Fibroblast of skin of right quadriceps (primary cell): ENCODE data around the gene SPATA31E1.
A peak's percentile ranks its signal among the peaks of the same experiment; 100 is the strongest.
"Not testable (repeated sequence)": the region's sequence is repeated elsewhere in the genome, so short reads cannot be mapped to it uniquely, and the experiment has no call there.

Experiments
- DNase-seq: peaks from one replicate; pipeline ENCODE4 v3.0.0-alpha.2; 2013

Gene SPATA31E1

DNA sequence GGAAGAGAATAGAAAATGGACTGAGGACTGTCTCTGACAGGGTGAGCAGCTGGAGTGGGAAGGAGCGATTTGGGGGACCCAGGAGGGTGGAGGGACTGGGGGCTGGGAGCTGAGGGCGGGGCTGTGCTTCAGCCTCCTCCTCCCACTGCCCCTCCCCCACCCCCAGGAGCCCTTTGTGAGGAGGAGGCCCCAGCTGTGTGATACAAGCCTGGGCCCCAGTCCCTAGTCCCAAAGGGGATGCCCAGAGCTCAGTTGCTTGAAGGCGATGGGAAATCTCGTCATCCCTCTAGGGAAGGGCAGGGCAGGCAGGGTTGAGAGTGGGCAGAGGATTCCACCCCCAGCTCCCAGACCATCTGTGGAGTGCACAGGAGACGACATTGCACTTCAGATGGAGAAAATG, at the start of gene SPATA31E1:
TSS of gene SPATA31E1 (plus strand) at position 251 of the 400 bp plus-strand sequence. CDS start at position 266, 15 bp downstream.
- DNase-seq, result no peak

DNA sequence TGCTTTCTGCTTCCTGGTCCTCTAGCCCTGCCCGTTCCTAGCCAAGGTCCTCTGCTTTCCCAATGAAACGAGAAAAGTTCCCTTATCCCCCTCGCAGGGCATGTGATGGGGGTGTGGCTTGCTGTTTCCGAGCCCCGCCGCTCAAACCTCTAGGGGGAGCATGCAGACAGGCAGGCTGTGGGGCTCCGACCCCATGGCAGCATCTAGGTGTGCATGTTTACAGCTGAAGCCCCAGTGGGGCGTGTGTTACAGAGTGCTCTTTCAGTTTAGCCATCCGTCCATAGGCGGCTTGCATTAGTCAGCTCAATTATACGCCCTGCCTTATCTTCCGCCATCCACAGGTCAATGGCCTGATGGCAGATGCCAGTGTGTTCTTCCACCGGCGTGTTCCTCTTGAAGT, 48.3 kb upstream of the SPATA31E1 start:
- no peak for DNase-seq

DNA sequence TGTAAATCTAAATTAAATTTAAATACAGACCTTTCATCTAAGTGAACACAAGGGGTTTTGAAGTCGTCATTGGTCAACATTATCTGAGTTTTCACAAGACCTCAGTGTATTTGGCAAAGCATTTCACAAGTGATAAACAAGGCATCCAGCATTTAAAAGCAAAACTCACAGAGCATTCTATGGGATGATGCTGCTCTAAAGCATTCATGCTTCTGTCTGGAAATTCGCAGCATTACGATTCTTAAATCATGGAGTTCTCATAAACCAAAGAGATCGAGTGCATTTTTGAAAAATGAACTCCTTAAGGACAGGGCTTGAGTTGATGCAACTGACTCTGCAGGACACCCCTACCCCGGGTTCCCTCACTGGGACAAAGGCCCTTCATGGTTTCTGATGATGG, 46.1 kb upstream of the SPATA31E1 start:
- DNase-seq, result no peak

DNA sequence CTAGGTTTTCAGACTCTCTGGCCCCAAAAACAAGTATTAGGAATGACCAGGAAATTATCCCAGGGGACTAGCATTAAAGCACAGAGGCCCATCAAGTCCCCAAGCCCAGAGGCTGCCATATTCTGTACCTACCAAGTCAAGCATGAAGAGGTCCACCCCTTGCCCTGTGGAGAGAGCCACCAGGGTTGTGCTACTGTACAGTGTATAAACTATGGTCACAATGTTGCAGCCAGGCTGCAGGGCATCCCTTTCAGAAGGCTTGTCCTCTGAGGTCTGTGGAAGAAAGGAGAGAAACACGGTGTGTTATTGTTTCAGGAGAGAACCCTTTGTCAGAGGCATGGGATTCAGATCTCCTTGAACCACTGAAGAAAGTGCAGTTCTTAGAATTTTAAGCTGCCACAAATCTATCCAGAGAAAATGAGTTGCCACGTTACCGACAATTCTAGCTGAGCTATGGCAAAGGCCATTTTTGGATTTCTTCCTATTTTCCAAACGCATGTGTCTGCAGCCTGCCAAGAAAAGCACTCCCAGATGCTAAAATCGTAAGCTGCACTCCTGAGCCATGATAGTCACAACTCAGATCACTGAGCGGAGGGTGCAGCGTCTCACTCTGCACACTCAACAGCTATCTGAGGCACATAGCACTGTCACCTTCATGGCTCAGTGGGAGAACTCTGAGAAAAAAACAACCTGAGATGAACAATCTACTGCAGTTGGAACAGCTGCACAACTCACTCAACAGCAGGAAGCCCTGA, 45.5 kb upstream of the SPATA31E1 start:
- DNase-seq, result peak; percentile 19

DNA sequence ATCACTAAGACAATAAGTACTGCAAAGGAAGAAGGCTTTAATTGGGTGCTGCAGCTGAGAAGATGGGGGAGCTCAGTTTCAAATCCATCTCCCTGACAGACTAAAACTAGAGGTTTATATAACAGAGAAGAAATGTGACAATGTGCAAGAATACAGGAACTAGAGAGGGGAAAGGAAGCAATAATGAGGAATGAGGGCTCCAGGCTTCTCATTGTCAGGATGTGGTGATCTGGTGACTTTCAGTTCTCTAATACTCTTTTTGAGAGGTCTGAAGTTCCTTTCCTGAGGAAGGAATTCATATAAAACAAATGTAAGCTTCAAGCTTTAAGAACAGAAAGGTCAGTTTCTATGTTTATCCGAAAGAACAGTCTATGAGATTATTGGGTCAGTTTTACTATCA, 42.5 kb upstream of the SPATA31E1 start:
- no peak for DNase-seq

DNA sequence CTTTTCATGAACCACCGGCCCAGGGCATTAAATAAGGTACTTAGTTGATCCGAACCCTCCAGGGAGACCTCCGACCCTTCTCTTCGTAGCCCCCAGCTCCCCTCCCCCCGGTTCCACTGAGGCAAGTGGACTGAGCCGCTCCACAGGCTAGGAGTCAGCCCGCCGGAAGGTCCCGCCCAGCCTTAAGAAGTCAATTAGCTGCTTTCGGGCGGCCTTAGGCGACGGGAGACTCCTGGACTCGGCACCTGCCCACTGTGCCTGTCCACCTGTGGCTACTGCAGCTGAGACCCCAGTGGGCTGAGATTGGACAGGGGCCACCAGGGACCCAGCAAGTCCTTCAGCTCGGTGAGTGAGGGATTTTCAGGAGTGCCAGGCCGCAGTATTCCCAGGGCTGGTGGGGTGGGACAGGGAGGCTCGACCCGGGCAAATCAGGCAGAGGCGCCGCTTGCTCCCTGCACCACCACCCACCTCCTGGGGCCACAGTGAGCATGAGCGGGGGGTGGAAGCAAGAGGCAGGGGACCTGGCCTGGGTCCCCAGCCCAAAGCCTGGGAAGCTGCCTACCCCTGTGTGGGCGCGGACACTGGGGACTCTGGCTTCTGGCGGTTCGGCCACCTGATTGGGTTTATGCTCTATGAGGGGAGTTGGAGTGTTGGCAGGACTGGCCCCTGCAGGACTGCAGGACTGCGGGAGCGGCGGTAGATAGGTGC, 39.6 kb upstream of the SPATA31E1 start:
- DNase-seq, result no peak

DNA sequence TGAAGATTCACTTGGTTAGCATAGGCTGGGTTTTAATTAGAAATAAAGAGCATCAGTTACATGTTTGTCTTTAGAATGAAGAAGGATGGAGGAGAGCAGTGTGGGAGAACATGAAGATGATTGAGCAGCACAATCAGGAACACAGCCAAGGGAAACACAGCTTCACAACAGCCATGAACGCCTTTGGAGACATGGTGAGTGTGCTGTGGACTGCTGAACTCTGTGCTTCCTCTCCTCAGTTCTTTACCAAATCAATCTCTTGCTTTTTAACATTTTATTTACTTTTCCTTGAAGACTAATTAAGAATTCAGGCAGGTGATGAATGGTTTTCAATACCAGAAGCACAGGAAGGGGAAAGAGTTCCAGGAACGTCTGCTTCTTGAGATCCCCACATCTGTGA, 38.2 kb upstream of the SPATA31E1 start:
- no peak for DNase-seq

DNA sequence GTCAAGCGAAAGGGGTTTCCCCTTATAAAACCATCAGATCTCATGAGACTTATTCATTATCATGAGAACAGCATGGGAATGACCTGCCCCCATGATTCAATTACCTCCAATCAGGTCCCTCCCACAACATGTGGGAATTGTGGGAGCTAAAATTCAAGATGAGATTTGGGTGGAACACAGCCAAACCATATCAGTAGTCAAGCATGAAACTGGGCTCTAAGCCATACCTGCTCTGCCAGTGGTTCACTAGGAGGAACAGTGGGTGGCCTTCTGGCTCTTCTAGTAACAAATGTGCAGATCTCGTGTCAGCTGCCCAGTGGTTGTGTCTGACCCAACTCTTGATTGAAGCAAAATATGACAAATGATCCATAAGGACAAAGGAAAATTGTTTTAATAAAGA, 34.9 kb upstream of the SPATA31E1 start:
- DNase-seq, result peak; percentile 22

DNA sequence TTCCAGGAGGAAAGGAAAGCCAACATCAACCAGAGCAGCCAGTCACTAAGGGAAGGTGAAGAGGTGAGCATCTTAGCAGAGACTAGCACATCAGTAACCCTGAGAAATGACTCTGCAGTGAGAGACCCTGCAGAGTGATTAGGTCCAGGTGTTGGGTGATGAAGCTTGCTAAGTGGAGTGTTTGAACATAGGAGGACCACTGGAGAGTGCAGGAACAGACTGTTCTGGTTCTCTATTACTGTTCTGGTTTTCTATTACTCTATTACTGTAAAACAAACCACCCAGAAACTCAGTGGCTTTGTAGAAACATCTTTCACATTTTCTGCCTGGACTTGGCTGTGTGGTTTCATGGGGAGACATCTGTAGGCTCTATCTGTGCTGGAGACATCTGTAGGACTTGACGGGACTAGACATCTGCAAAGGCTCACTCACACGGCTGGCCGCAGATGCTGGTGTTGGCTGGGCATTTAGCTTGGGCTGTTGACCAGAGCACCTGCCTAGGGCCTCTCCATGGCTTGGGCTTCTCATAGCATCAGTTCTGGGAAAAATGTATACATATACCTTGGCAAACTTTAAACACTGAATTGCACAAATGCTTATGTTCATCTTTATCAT, 33.4 kb upstream of the SPATA31E1 start:
- DNase-seq, result no peak

DNA sequence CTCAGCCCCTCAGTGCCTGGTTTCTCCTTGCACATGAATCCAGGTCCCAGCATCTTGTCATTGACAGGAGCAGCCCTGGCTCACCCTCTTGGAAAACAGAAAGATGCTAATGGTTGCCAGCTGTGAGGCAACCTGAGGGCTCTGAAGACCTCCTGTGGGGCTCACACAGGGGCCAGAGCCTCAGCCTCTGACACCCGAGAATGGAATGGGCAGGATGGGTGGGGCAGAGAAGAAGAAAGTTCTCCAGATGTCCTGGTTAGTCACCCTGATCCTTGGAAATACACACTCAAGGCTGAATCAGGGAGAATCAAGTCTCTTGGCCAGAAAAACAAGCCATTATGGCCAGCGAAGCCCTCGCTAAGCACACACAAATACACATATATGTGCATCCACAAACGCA, 32.3 kb upstream of the SPATA31E1 start:
- DNase-seq, result peak; percentile 84

DNA sequence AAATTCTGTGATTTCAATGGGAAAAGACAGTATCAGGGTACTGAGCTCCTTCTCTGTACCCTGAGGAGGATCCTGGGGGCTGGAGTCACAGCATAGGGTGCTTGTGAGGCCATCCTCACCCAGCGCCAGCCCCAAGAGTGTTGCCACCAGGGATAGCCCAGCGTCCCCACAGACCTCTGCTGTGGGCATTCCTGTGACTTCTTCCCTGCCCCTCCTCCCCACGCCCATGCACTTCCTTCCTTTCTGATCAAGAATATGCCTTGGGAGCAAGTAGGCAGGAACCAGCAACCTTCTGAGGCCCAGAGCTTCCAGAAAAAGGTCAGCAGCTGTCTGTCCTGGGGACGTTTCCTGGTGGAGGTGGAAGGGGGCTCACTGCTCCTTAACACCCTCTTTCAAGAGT, 31.5 kb upstream of the SPATA31E1 start:
- not testable (repeated sequence) for DNase-seq

DNA sequence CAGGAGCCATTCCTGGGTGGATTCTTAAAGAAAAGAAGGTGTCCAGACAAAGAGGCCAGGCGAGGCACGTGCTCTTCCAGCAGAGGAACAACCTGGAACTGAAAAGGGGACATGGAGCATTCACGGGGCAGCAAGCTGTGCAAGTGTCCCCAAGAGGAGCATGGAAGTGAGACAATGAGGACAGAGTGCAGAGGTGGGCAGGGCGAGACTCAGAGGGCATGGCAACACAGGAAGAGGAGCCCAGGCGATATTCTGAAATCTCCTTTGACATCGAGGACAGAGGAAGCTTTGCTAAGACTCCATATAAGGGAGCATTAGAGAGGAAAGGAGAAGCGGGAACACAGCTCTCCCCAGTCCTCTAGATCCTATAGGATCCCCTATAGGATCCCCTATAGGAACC, 29.4 kb upstream of the SPATA31E1 start:
- DNase-seq, result no peak

DNA sequence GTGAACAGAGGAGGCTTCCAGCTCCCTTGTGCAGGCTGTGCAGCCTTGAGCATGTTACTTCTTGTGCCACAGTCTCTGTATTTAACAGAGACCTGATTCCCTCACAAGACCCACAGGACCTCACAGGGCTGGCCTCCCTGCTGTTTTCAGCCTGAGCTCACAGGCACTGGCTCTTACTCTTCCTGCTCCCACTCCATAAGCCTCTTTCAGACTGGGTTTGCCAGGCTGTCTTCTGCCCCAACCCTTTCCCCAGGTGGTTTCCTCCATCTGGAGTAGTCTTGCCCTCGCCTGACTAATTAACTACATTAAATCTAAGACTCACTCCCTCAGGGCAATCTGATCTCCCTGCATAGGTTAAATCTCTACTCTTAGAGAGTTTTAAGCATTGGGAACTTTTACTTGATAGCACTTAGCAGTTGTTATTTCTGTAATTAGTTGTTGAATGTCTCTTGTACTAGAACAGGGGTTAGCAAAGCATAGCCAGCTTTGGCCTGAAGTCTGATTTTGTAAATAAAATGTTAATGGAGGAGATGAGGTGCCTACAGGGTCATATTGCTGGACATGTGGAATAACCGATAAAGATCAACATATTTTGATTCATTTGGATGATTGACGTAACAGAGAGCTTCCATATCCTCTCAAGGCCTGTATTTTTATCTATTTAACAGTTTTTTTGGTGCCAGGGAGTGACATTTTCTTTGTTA, 28.6 kb upstream of the SPATA31E1 start:
- DNase-seq, result no peak

DNA sequence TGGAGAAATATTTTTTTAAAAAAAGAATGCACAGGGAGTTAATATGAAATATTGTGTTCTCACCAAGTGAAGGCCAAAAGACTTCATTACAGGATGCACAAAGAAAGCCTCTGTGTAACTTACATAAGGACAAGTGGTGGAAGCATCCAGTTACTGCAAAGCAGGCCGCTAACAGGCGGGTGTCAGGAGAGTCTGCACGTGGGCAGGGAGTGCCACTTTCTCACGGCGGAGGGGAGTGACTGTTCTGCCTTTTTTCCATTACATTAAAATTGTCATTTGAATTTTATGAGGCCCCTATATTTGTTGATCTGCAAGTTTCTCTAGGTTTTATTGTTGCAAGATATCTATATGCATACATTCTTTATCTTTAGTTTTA, 28.1 kb upstream of the SPATA31E1 start:
- DNase-seq, result no peak

DNA sequence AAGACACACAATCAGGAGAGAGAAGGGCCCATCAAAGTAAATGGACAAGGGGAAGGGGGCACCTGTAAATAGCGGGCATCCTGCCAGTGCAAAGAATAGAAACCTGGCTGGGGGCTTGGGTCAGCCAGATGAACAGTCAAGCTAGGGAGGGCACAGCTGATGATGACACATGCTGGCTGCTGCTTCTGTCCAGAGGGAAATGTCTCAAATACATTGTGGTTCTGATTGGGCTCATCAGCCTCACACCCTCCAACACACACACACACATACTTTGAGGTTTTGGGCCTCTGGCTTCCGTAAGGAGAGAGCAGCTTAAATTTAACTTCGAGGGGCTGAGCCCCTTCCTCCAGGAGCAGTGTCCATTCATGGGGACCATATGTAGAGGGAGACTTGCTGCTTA, 27.6 kb upstream of the SPATA31E1 start:
- DNase-seq, result no peak

DNA sequence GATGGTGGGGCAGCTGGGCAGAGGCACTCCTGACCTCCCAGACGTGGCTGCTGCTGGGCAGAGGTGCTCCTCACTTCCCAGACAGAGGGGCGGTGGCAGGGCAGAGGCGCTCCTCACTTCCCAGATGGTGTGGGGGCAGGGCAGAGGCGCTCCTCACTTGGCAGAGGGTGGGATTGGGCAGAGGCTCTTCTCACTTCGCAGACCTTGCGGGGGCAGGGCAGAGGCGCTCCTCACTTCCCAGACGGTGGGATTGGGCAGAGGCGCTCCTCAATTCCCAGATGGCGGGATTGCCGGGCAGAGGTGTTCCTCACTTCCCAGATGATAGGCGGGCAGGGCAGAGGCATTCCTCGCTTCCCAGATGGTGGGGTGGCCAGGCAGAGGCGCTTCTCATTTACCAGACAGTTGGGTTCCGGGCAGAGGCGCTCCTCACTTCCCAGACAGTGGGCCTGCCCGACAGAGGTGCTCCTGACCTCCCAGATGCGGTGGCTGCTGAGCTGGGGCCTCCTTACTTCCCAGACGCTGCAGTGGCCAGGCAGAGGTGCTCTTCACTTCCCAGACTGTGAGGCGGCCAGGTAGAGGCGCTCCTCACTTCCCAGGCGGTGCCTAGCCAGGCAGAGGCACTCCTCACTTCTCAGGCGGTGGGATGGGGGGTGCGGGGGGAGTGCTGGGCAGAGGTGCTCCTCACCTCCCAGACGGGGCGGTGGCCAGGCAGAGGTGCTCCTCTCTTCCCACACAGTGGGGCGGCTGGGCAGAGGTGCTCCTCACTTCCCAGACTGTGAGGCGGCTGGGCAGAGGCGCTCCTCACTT, 25.3 kb upstream of the SPATA31E1 start:
- no peak for DNase-seq

DNA sequence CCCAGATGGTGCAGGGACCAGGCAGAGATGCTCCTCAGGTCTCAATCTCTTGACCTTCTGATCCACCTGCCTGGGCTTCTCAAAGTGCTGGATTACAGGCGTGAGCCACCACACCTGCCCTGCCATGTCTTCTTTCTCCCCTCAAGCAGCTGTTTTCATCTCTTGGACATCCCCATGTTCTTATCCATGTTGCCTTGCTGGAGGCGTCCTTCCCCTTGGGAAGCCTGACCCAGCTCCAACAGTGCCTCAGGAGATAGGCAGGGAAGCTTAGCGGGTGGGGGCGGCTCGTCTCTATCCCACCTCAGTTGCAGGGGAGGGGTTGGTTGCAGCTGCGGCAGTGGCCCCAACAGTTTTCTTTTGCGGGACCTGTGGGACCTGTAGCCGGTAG, 24.7 kb upstream of the SPATA31E1 start:
- DNase-seq, result no peak

DNA sequence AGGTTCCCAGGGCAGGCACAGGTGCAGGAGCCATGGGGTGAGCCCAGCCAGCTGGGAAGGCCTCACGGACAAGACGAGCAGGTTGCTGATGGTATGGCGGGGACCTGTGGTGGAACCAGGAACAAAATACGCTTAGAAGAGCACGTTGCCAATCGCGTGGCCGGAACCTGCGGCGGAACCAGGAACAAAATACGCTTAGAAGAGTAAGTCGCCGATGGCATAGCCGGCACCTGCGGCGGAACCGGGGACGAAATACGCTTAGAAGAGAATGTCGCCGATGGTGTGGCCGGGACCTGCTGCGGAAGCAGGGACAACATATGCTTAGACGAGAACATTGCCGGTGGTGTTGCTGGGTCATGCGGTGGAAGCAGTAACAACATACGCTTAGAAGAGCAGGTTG, 23.5 kb upstream of the SPATA31E1 start:
- no peak for DNase-seq

DNA sequence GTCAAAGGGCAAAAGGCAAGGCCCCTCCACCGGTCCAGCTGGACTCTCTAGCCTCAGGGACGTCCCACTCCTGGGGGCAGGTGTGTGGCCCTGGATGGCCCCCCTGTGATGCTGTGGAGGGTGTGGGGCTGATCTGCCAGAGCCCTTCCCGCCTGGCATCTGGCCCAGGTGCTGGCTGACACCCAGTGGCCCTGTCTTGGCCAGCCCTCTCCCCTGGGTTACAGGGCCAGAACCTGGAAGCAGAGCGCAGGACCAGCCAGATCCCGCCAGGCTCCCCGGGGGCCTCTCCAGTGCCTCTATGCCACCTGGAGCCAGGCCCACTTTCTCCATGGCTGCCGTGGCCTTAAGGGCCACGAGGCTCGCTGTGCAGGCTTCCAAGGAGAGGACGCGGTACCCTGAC, 22.9 kb upstream of the SPATA31E1 start:
- DNase-seq, result no peak

DNA sequence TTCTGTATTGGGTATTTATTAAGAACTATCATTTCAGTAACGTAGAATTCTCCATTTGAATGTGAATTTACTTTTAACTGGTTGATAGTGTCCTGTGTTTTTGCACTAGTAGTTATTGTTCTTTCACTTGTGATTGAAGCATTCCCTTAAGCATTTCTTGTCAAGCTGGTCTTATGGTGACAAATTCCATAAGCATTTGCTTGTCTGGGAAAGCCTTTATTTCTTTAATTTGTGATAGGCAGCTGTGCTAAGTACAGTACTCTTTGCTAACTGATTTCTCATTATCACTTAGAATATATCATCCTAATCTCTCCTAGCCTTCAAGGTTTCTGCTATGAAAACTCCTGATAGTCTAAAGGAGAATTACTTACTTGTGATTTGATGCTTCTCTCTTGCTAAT, 21.3 kb upstream of the SPATA31E1 start:
- DNase-seq, result no peak

DNA sequence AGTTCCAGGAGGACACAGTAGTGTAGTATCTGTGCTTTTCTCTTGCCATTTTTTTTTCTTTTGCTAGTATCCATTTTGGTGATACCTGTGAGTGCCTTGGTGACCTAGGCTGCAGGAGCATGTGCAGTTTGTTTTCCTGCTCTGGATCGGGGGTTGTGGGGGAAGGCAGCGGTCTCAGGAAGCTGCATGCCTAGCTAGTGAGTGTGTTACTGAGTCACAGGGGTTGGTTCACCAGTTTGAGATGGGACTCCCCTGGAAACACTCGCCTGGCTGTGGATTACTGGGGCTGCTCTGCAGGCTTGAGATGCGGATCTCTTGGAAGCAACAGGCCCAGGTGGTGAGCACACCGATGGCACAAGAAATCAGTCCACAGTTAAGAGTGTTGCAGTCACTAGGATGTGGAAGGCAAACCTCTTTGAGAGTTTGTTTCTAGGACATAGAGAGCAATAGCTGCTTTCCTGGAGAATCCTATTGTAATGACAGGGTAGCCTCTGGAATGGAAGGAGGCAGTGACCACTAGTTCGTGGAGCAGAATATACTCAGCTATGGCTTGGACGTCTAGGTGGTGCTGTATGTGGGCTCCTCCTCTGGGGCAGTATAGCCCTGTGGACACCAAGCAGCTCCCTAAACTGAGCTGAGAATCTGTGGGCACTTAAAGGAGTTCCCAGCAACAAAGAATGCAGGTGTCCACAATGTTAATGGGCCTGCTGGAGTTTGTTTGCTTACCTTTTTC, 20.0 kb upstream of the SPATA31E1 start:
- peak; percentile 85 for DNase-seq

DNA sequence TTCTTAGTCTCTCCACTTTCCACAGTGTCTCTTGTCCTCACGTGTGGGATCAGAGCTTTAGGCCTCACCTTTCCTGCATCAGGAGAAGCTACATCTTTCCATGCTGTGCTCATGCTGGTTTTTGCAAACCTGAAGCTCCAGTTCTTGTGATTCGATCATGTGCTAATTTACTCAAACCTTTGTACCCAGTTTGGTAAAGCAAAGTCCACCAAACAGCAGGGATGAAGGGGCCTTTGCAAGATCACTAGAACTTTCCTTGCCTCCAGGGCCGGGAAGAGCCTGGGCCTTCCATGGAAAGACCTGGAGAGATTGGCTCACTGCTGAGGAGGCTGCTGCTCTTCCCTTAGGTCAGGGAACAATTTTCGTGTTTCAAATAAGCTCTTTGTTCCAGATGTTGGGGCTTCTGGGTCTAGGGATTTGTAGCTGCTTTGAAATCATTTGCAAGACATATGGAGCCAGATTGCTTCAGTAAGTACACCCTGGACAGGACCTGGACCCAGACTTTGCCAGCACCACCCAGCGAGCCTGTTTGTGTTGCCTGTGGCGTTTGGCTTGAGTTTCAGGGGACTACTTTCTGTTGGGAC, 18.7 kb upstream of the SPATA31E1 start:
- no peak for DNase-seq
